ENCODE measurements around the gene NFAM1. TPM values are rescaled to one million over a fixed set of nuclear protein-coding genes. Genes with fewer than 3 reads are reported as not detected.

NFAM1 gene
- total RNA-seq, 1 donor from 2014 or later, result 1.2 TPM

- no peak for DNase-seq (ENCODE audit: low spot score)
Measured at GRCh38 chr22:42416671-42417230, 15.5 kb downstream of the NFAM1 start.

- DNase-seq (ENCODE audit: low spot score), result peak; percentile 42
Measured at GRCh38 chr22:42414565-42415303, 17.5 kb downstream of the NFAM1 start.

GRCh38 chr22:42414021-42414420, 18.2 kb downstream of the NFAM1 start:
- no peak for DNase-seq (ENCODE audit: low spot score)

- DNase-seq (ENCODE audit: low spot score), result peak; percentile 83
Measured at GRCh38 chr22:42412744-42413333, 19.4 kb downstream of the NFAM1 start.

- no peak for DNase-seq (ENCODE audit: low spot score)
Measured at GRCh38 chr22:42410708-42411107, 21.5 kb downstream of the NFAM1 start.

- DNase-seq (ENCODE audit: low spot score), result no peak
Measured at GRCh38 chr22:42408810-42409529, 23.2 kb downstream of the NFAM1 start.

- no peak for DNase-seq (ENCODE audit: low spot score)
Measured at GRCh38 chr22:42408276-42408675, 23.9 kb downstream of the NFAM1 start.

GRCh38 chr22:42404266-42404665, 27.9 kb downstream of the NFAM1 start:
- no peak for DNase-seq (ENCODE audit: low spot score)

GRCh38 chr22:42401535-42402334, 30.5 kb downstream of the NFAM1 start:
- DNase-seq (ENCODE audit: low spot score), result no peak

- DNase-seq (ENCODE audit: low spot score), result no peak
Measured at GRCh38 chr22:42400811-42401534, 31.2 kb downstream of the NFAM1 start.

GRCh38 chr22:42399315-42400271, 32.6 kb downstream of the NFAM1 start:
- DNase-seq (ENCODE audit: low spot score), result peak; percentile 43

GRCh38 chr22:42397332-42398249, 34.6 kb downstream of the NFAM1 start:
- peak; percentile 34 for DNase-seq (ENCODE audit: low spot score)

GRCh38 chr22:42396621-42397331, 35.4 kb downstream of the NFAM1 start:
- DNase-seq (ENCODE audit: low spot score), result no peak

- no peak for DNase-seq (ENCODE audit: low spot score)
Measured at GRCh38 chr22:42389143-42389542, 43.1 kb downstream of the NFAM1 start.

- peak; percentile 35 for DNase-seq (ENCODE audit: low spot score)
Measured at GRCh38 chr22:42388130-42388797, 43.9 kb downstream of the NFAM1 start.

- no peak for DNase-seq (ENCODE audit: low spot score)
Measured at GRCh38 chr22:42387631-42388030, 44.6 kb downstream of the NFAM1 start.

- no peak for DNase-seq (ENCODE audit: low spot score)
Measured at GRCh38 chr22:42385696-42386095, 46.5 kb downstream of the NFAM1 start.
